AG08395 (cell line): ENCODE results near the gene GOLGA8B.
"Not testable (repeated sequence)": the region's sequence is repeated elsewhere in the genome, so short reads cannot be mapped to it uniquely, and the experiment has no call there.

Experiments used
- DNase-seq: peaks from one replicate; pipeline ENCODE4 v3.0.0; 2012; ENCODE audit warnings: mixed read lengths, low spot score

Gene GOLGA8B

GRCh38 chr15:34597316-34597715 is 13.9 kb upstream of the GOLGA8B start:
- no peak for DNase-seq

GRCh38 chr15:34594361-34594760 is 10.9 kb upstream of the GOLGA8B start:
- DNase-seq, result no peak

- no peak for DNase-seq
Measured at GRCh38 chr15:34591306-34591705, 7.9 kb upstream of the GOLGA8B start.

GRCh38 chr15:34588046-34588674 is 4.7 kb upstream of the GOLGA8B start:
- DNase-seq, result peak; percentile 73

- not testable (repeated sequence) for DNase-seq
Measured at GRCh38 chr15:34585966-34586365, 2.5 kb upstream of the GOLGA8B start.

- no peak for DNase-seq
Measured at GRCh38 chr15:34584996-34585395, 1.5 kb upstream of the GOLGA8B start.

- no peak for DNase-seq
Measured at GRCh38 chr15:34584330-34584668, 848 bp upstream of the GOLGA8B start.

- peak; percentile 45 for DNase-seq
Measured at GRCh38 chr15:34582461-34583371, 735 bp downstream of the GOLGA8B start.

GRCh38 chr15:34581687-34582460 is 1.6 kb downstream of the GOLGA8B start:
- DNase-seq, result not testable (repeated sequence)

- no peak for DNase-seq
Measured at GRCh38 chr15:34581043-34581365, 2.4 kb downstream of the GOLGA8B start.

GRCh38 chr15:34580251-34581042 is 3.0 kb downstream of the GOLGA8B start:
- DNase-seq, result not testable (repeated sequence)

- DNase-seq, result no peak
Measured at GRCh38 chr15:34578283-34578674, 5.2 kb downstream of the GOLGA8B start.

GRCh38 chr15:34577658-34578282 is 5.7 kb downstream of the GOLGA8B start:
- DNase-seq, result not testable (repeated sequence)

- not testable (repeated sequence) for DNase-seq
Measured at GRCh38 chr15:34575035-34575434, 8.4 kb downstream of the GOLGA8B start.

GRCh38 chr15:34572921-34573320 is 10.5 kb downstream of the GOLGA8B start:
- DNase-seq, result not testable (repeated sequence)

GRCh38 chr15:34572019-34572641 is 11.3 kb downstream of the GOLGA8B start:
- DNase-seq, result not testable (repeated sequence)

GRCh38 chr15:34569670-34570396 is 13.6 kb downstream of the GOLGA8B start:
- DNase-seq, result not testable (repeated sequence)

GRCh38 chr15:34567174-34567573 is 16.3 kb downstream of the GOLGA8B start:
- DNase-seq, result not testable (repeated sequence)

GRCh38 chr15:34564711-34565110 is 18.7 kb downstream of the GOLGA8B start:
- not testable (repeated sequence) for DNase-seq

- DNase-seq, result not testable (repeated sequence)
Measured at GRCh38 chr15:34560814-34561213, 22.6 kb downstream of the GOLGA8B start.
